Aorta (tissue), 5 donors: ENCODE results near the gene ZNF219. TPM values are rescaled to one million over a fixed set of nuclear protein-coding genes. Genes with fewer than 3 reads are reported as not detected.

ENCODE experiments used
- ATAC-seq: fragments of 200-7000 bp; cut with Tn5 transposase; one replicate; pipeline ENCODE4 v1.9.1; 2022; ENCODE audit warnings: moderate library complexity; ENCODE audit not compliant: low FRiP score
- DNase-seq, 2 donors: peaks; one replicate each; pipeline ENCODE4 v3.0.0-alpha.2; 2020
- H3K27ac ChIP-seq, 2 donors: one replicate each; pipeline ENCODE4 v1.5.1; 2013; ENCODE audit warnings: low read length in 2 of 2, mild to moderate bottlenecking in 2 of 2, moderate library complexity in 2 of 2, control low read depth in 1 of 2, inconsistent platforms in 1 of 2, low read depth in 1 of 2
- H3K27me3 ChIP-seq, 2 donors: one replicate each; pipeline ENCODE4 v1.6.1; 2013; ENCODE audit warnings: control low read depth in 1 of 2, low read length in 1 of 2, mild to moderate bottlenecking in 1 of 2, moderate library complexity in 1 of 2; ENCODE audit not compliant: insufficient read depth in 2 of 2, control insufficient read depth in 1 of 2
- H3K36me3 ChIP-seq, 2 donors: one replicate each; pipeline ENCODE4 v1.6.1; 2013; ENCODE audit warnings: control low read depth in 1 of 2, low read length in 1 of 2, mild to moderate bottlenecking in 1 of 2; ENCODE audit not compliant: insufficient read depth in 2 of 2, control insufficient read depth in 1 of 2
- H3K4me1 ChIP-seq, 2 donors: one replicate each; pipeline ENCODE4 v1.6.1; 2013; ENCODE audit warnings: low read length in 2 of 2, control low read depth in 1 of 2, mild to moderate bottlenecking in 1 of 2, moderate library complexity in 1 of 2; ENCODE audit not compliant: insufficient read depth in 2 of 2, control insufficient read depth in 1 of 2
- H3K4me3 ChIP-seq, 2 donors: one replicate each; pipeline ENCODE4 v1.5.1; 2013; ENCODE audit warnings: low read length in 2 of 2, control low read depth in 1 of 2, mild to moderate bottlenecking in 1 of 2
- H3K9me3 ChIP-seq: one replicate; pipeline ENCODE4 v1.6.1; 2013; ENCODE audit warnings: mild to moderate bottlenecking, low read length; ENCODE audit not compliant: control insufficient read depth
- WGBS, 2 donors: extraction: QIAGEN DNeasy Blood & Tissue Kit; methylation state at CpG; one replicate each; pipeline ENCODE4 v1.1.7; 2013; 5-methylcytosine and 5-hydroxymethylcytosine counted together
- intact Hi-C, 2 donors: fragments of 100-400 bp; cut with DNase I; formaldehyde crosslinking; loops; one replicate each; pipeline versions ENCODE4 v1.14.2 to v1.15.0; 2022
- polyA plus RNA-seq, 2 donors: library from polyadenylated mRNA; stranded (reverse); fragments of 200-250 nt; gene quantifications; one replicate each; pipeline ENCODE4 v1.2.3, GENCODE V29; 2013
- total RNA-seq, 2 donors: library from RNA; stranded (reverse); fragmentation: NEBNext Ultra II Directional; extraction: Animal tissue kit (Norgen Biotek cat#: 25700); gene quantifications; one replicate each; pipeline ENCODE4 v1.2.1, GENCODE V29; 2021
- donor health status: healthy with polysubstance abuse.
- donor health status: Bipolar disorder and iron deficiency.
- donor health status: DM: no; HTN: no; CAD: no.
- donor health status: DM: no; HTN: no; CAD: no.
- donor health status: DM: yes; HTN: yes; CAD: no.

ZNF219 gene
- total and polyA plus RNA-seq, 4 donors: 24.5 to 41.3 (median 36.2) TPM

DNA sequence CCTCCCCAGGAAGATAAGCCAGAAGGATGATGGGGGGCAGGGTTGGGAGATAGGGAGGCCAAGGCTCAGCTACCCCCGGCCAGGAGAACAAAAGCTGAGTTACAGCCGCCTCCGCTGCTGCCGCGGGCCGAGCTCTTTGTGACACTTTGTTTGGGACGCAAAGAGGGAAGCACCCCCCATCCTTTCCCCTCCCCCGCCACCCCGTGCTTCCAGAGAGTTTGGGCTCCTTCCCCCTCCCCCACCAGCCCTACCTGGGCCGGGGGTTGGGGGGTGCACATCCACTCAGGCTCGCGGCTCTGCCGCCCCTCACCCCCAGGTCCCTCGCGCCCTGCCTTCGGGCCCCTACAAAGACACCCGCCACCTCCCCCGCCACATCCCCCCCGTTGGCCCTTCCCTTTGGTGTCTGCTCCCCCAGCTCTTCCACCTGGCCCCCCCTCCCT, 799 bp downstream of the ZNF219 start:
- 0 to 2% methylated on average over 14 to 19 of the region's 19 CpGs for WGBS, 2 donors
- Histone ChIP-seq H3K4me1 (no peaks in the 10 kb centered on the region), H3K9me3 (no peaks in the 10 kb centered on the region), H3K36me3 (no peaks in the 10 kb centered on the region), H3K27me3 (no peaks in the 10 kb centered on the region), H3K4me3 (peak overlapping the region; percentile 84 to 97), H3K27ac (peak overlapping the region; percentile 65 to 97)
- DNase-seq (peak; percentile 61 to 80), ATAC-seq (peak; percentile 9)
- intact Hi-C loops: no loop called here

- intact Hi-C loops: no loop called here
- WGBS, 2 donors: 28 to 34% methylated on average over 10 of the region's 10 CpGs
- H3K4me3 ChIP-seq: peak overlapping the region in 1 of 2 donors; percentile 84
- H3K27me3 ChIP-seq: no peaks in the 10 kb centered on the region
- no peaks in the 10 kb centered on the region for H3K4me1 ChIP-seq
- H3K9me3 ChIP-seq: no peaks in the 10 kb centered on the region
- no peaks in the 10 kb centered on the region for H3K36me3 ChIP-seq
- ATAC-seq (peak; percentile 1), DNase-seq (no peak)
- peak overlapping the region; percentile 65 to 97 for H3K27ac ChIP-seq
These were observed 1.3 kb downstream of the ZNF219 start for GRCh38 chr14:21096978-21097635.

DNA sequence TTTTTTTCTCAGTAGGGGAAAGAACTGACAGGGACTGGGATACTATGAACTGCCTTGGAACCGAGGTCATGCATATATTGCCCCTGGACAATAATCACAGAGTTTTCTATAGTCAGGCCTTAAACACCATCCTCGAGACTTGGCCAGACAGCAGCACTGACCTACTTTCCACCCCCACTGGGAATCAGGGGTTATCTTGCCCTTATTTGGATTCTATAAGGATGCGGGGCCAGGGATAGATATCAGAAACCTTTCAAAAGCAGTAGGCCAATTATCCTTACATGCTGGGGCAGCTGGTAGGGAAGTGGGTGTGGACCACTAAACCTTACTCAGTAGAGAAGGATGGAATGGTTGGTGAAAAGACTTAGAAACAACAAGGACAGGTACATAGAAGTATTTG, 2.0 kb downstream of the ZNF219 start:
- Histone ChIP-seq H3K27ac (no peak overlapping the region), H3K36me3 (no peaks in the 10 kb centered on the region), H3K4me1 (no peaks in the 10 kb centered on the region), H3K27me3 (no peaks in the 10 kb centered on the region), H3K4me3 (no peak overlapping the region), H3K9me3 (no peaks in the 10 kb centered on the region)
- DNase-seq (no peak), ATAC-seq (no peak)
- intact Hi-C loops: no loop called here
- WGBS, 2 donors: 44 to 56% methylated on average over 3 of the region's 3 CpGs

DNA sequence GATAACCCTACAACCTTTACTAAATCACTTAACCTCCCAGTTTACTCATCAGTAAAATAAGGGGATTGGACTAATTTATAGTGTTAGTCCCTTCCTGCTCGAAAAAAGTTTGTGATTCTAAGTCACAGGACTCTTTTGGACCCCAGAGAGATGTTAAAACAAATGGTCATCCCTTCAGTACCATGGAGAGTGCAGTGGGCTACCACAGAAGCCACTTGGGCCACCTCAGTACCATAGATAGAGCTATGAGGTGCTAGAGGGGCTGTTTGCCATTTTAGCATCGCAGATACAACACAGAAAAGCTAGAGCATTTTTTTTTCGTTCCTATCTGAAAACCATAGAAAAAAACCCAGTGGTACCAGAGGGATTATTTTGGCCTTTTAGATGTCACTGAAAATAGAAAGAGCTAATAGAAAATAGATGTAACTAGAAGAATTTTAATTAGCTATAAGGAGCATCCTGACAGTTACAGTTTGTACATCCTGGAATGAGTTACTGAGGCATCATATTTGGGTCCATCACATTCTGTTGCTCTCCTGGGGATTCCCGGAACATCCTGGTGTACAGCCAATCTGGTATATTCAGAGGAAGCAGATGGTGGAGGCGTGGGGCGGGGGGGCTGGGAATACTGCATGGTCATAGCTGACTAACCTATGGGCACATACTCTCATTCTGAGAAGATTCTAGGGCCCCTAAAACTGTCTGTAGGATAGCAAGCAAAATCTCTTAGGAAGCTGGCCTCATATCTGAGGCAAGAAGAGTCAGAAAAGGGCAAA, 2.8 kb downstream of the ZNF219 start:
- Histone ChIP-seq H3K4me1 (no peaks in the 10 kb centered on the region), H3K27ac (no peak overlapping the region), H3K4me3 (no peak overlapping the region), H3K27me3 (no peaks in the 10 kb centered on the region), H3K9me3 (no peaks in the 10 kb centered on the region), H3K36me3 (no peaks in the 10 kb centered on the region)
- WGBS, 2 donors: 55 to 58% methylated on average over 6 of the region's 6 CpGs
- DNase-seq (no peak), ATAC-seq (no peak)
- intact Hi-C loops: no loop called here

DNA sequence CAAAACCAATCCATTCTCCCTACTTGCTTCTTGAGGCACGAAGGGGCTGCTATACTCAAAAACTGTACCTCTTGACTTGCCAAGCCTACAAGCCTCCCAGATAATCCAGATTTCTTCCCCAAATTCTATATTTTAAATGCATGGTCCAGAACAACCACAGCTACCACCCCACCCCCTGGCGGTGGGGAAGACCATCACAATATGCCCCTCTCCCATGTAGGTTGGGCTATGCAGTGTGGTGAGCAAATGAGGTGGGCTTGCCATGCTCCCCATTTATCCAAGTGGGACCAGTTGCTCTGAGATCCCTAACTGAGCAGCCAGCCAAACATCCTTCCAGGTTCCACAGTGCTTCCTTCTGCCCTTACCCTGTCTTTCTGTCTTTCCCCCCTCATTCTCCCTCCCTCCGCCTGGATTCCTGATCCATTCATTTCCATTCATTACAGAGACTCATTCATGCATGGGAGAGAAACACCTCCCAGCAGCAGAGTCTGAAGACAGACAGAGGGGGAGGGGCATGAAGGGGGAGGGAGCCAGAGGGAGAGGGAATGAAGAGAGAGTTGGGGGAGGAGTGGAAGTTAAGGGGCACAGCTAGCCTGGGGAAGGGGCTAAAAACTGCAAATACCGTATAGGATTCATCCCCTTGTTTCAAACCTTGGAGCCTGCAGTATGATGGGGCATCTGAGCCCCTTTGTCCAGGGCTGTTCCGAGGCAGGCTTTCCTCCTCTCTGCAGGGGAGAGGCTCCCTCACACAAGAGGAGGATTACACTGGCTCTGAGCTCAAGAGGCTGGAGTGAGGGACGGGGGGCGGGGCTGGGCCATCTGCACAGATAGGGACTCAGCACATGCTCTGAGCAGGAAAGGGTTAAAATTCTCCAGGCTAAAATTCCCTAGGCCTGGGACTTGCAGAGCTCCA, 4.4 kb downstream of the ZNF219 start:
- no peak overlapping the region for H3K27ac ChIP-seq
- ATAC-seq: no peak
- intact Hi-C loops: loop anchor here (2.0 to 5.0 kb wide), 4 partner anchors 25 to 79 kb away; partner anchors contain the start of gene NDRG2 (in 1 of the 2)
- H3K36me3 ChIP-seq: peaks cover 0 to 2% of the 10 kb centered on the region in 2 donors
- H3K27me3 ChIP-seq: no peaks in the 10 kb centered on the region
- 32 to 39% methylated on average over 7 of the region's 7 CpGs for WGBS, 2 donors
- DNase-seq: no peak
- no peaks in the 10 kb centered on the region for H3K4me1 ChIP-seq
- H3K4me3 ChIP-seq: no peak overlapping the region
- H3K9me3 ChIP-seq: no peaks in the 10 kb centered on the region

DNA sequence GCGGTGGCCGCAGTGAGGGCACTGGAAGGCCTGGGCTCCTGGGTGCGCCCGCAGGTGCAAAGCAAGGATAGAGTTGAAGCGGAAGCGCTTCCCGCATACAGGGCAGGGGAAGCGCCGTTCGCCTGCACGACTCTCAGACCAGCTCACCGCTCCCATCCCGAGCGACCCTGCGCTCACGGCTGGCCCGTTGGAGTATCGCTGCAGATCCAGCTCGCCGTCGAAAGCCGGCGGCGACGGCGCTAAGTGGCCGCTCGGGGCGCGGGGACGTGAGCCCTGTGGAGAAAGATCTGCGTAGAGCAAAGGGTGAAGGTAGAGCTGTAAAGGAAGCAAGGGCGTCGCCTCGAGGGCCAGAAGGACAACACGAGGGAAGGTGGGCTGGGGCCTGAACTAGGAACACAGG, 5.4 kb downstream of the ZNF219 start:
- ATAC-seq: no peak

GRCh38 chr14:21092273-21093011, 6.0 kb downstream of the ZNF219 start:
- ATAC-seq (peak; percentile 93), DNase-seq (peak; percentile 89 to 97)
- no peaks in the 10 kb centered on the region for H3K9me3 ChIP-seq
- H3K4me3 ChIP-seq: no peak overlapping the region
- WGBS, 2 donors: 41 to 42% methylated on average over 58 to 59 of the region's 59 CpGs
- peaks cover 0 to 5% of the 10 kb centered on the region in 2 donors for H3K36me3 ChIP-seq
- H3K27me3 ChIP-seq: no peaks in the 10 kb centered on the region
- H3K4me1 ChIP-seq: no peaks in the 10 kb centered on the region
- intact Hi-C loops: loop anchor here (1.0 to 5.0 kb wide), 5 partner anchors 23 to 78 kb away; partner anchors contain the start of gene NDRG2 (in 1 of the 2)
- H3K27ac ChIP-seq: no peak overlapping the region

More for the DNA sequence above, 5.4 kb downstream of the ZNF219 start:
- peaks cover 0 to 5% of the 10 kb centered on the region in 2 donors for H3K36me3 ChIP-seq
- H3K4me1 ChIP-seq: no peaks in the 10 kb centered on the region
- WGBS, 2 donors: 78 to 79% methylated on average over 36 of the region's 36 CpGs
- intact Hi-C loops: loop anchor here (2.0 to 5.0 kb wide), 4 partner anchors 24 to 78 kb away; partner anchors contain the start of gene NDRG2 (in 1 of the 2)
- H3K9me3 ChIP-seq: no peaks in the 10 kb centered on the region
- no peak overlapping the region for H3K4me3 ChIP-seq
- DNase-seq: peak in 1 of 2 donors; percentile 75
- no peak overlapping the region for H3K27ac ChIP-seq
- no peaks in the 10 kb centered on the region for H3K27me3 ChIP-seq
